Glutamatergic neuron (in vitro differentiated cells): ENCODE results near the gene EPB41L2. TPM values are rescaled to one million over a fixed set of nuclear protein-coding genes. Genes with fewer than 3 reads are reported as not detected.

Experiments used
- DNase-seq: peaks from one replicate; pipeline ENCODE4 v3.0.0; 2022
- H3K27ac Mint-ChIP-seq: one replicate; pipeline ENCODE4 v1.8.0; 2020; ENCODE audit warnings: mild to moderate bottlenecking, mixed read lengths, inconsistent platforms; ENCODE audit not compliant: unreplicated experiment
- H3K27me3 Mint-ChIP-seq: one replicate; pipeline ENCODE4 v1.8.0; 2020; ENCODE audit warnings: mild to moderate bottlenecking, moderate library complexity, mixed read lengths, inconsistent platforms; ENCODE audit not compliant: unreplicated experiment
- H3K36me3 Mint-ChIP-seq: one replicate; pipeline ENCODE4 v1.8.0; 2020; ENCODE audit warnings: mild to moderate bottlenecking, mixed read lengths, inconsistent platforms; ENCODE audit not compliant: unreplicated experiment
- H3K4me1 Mint-ChIP-seq: one replicate; pipeline ENCODE4 v1.8.0; 2020; ENCODE audit warnings: mild to moderate bottlenecking, low read depth, mixed read lengths, inconsistent platforms; ENCODE audit not compliant: unreplicated experiment
- H3K4me3 Mint-ChIP-seq: one replicate; pipeline ENCODE4 v1.8.0; 2020; ENCODE audit warnings: mild to moderate bottlenecking, mixed read lengths, inconsistent platforms; ENCODE audit not compliant: unreplicated experiment
- H3K9me3 Mint-ChIP-seq: one replicate; pipeline ENCODE4 v1.8.0; 2020; ENCODE audit warnings: mild to moderate bottlenecking, moderate library complexity, mixed read lengths, inconsistent platforms; ENCODE audit not compliant: unreplicated experiment
- CTCF ChIP-seq: fragments of 200-600 bp; sonication (generic); IDR thresholded peaks from one replicate; pipeline ENCODE4 v1.5.0; 2021; ENCODE audit not compliant: partially characterized antibody, unreplicated experiment
- total RNA-seq: library from RNA; stranded (reverse); fragmentation: NEBNext Ultra II Directional; extraction: Animal tissue kit (Norgen Biotek cat#: 25700); gene quantifications from one replicate; pipeline ENCODE4 v1.2.1, GENCODE V29; 2021; ENCODE audit not compliant: unreplicated experiment

The EPB41L2 gene
- total RNA-seq, 1 donor from 2014 or later, result 36.2 TPM

DNA sequence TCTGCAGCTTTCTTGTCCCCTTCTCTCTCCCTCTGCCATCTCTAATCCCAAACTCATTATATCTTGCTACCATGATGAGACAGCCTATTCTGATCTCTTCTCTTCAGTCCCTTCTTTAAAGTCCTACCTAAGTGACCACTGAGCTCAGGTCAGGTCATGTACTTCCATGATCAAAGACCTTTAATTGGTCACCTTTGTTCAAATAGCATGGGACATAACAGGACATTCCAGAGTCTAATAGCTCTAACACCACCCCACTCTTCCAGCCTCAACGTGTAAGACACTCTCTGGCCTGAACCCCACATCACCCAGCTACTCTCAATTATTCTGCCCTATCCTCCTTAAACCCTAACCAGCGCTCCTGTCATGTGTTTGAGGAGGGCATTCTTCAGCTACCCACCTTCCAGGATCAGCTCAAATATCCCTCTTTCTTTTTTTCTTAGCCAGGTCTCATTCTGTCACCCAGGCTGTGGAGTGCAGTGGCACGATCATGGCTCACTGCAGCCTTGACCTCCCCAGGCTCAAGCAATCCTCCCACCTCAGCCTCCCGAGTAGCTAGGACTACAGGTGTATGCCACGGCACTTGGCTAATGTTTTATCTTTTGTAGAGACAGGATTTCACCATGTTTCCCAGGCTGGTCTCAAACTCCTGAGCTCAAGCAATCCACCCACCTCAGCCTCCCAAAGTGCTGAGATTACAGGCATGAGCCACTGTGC, 237.9 kb downstream of the EPB41L2 start:
- Mint-ChIP-seq H3K36me3 (no peaks in the 10 kb centered on the region), H3K4me3 (no peak overlapping the region), H3K9me3 (peaks cover 1% of the 10 kb centered on the region), H3K27me3 (peaks cover 6% of the 10 kb centered on the region), H3K4me1 (no peaks in the 10 kb centered on the region), H3K27ac (no peak overlapping the region)
- TF ChIP-seq CTCF, result no peak
- DNase-seq, result no peak

GRCh38 chr6:130822736-130823135, 240.3 kb downstream of the EPB41L2 start:
- TF ChIP-seq CTCF, result no peak
- Mint-ChIP-seq H3K36me3 (no peaks in the 10 kb centered on the region), H3K27me3 (peaks cover 6% of the 10 kb centered on the region), H3K4me1 (no peaks in the 10 kb centered on the region), H3K4me3 (no peak overlapping the region), H3K27ac (no peak overlapping the region), H3K9me3 (peaks cover 1% of the 10 kb centered on the region)
- DNase-seq, result no peak

- no peak for DNase-seq
- Mint-ChIP-seq H3K4me3 (no peak overlapping the region), H3K9me3 (no peaks in the 10 kb centered on the region), H3K27ac (no peak overlapping the region), H3K4me1 (no peaks in the 10 kb centered on the region), H3K27me3 (no peaks in the 10 kb centered on the region), H3K36me3 (peaks cover 4% of the 10 kb centered on the region)
- TF ChIP-seq CTCF, result no peak
Measured at GRCh38 chr6:130815200-130816071, 247.6 kb downstream of the EPB41L2 start.

- Mint-ChIP-seq H3K4me3 (no peak overlapping the region), H3K27me3 (no peaks in the 10 kb centered on the region), H3K27ac (no peak overlapping the region), H3K4me1 (peaks cover 3% of the 10 kb centered on the region), H3K9me3 (no peaks in the 10 kb centered on the region), H3K36me3 (peaks cover 4% of the 10 kb centered on the region)
- no peak for TF ChIP-seq CTCF
- DNase-seq, result no peak
Measured at GRCh38 chr6:130814506-130814905, 248.5 kb downstream of the EPB41L2 start.

DNA sequence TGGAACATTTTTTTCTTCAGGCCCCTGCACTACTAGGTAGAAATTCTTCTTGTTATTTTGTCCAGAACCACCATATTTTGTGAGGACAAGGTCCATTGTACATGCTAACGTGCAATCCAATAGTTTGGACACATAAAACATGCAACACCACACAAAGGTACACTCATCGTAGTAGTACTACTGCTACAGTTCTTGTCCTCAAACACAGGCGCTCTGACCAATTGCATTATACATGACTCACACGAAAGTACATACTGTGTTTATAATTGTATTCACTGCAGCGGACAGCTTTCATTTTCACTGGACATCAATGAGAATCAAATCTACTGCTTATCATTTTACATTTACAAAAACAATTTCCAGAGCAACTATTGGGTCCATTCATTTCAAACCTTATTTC, 251.1 kb downstream of the EPB41L2 start:
- no peak for TF ChIP-seq CTCF
- Mint-ChIP-seq H3K36me3 (no peaks in the 10 kb centered on the region), H3K4me1 (peaks cover 3% of the 10 kb centered on the region), H3K27me3 (no peaks in the 10 kb centered on the region), H3K27ac (no peak overlapping the region), H3K4me3 (no peak overlapping the region), H3K9me3 (no peaks in the 10 kb centered on the region)
- DNase-seq, result no peak
